Cardiac muscle cell (in vitro differentiated cells and primary cell): ENCODE results near the gene GIMAP1. TPM values are rescaled to one million over a fixed set of nuclear protein-coding genes. Genes with fewer than 3 reads are reported as not detected.

ENCODE experiments used
- DNase-seq, 2 donors: peaks; one replicate each; pipeline versions ENCODE4 v3.0.0 to v3.0.0-alpha.2; 2010 to 2017; ENCODE audit warnings: low read depth in 1 of 2, low spot score in 1 of 2
- H3K27ac ChIP-seq: fragments of 200-600 bp; sonication (generic); 2 replicates; pipeline ENCODE4 v1.5.1; 2016
- H3K27me3 ChIP-seq: fragments of 200-600 bp; sonication (generic); 2 replicates; pipeline ENCODE4 v1.6.0; 2016; ENCODE audit warnings: control low read depth
- H3K36me3 ChIP-seq: fragments of 200-600 bp; sonication (generic); 2 replicates; pipeline ENCODE4 v1.5.1; 2016; ENCODE audit warnings: control low read depth
- H3K4me1 ChIP-seq: fragments of 200-600 bp; sonication (generic); 2 replicates; pipeline ENCODE4 v1.8.1; 2017; ENCODE audit warnings: low read depth, mild to moderate bottlenecking, mixed run types
- H3K4me3 ChIP-seq: fragments of 200-600 bp; sonication (generic); 2 replicates; pipeline ENCODE4 v1.5.1; 2016; ENCODE audit warnings: mild to moderate bottlenecking
- H3K9me3 ChIP-seq: fragments of 200-600 bp; sonication (generic); 2 replicates; pipeline ENCODE4 v1.5.1; 2017; ENCODE audit warnings: low read depth, mild to moderate bottlenecking, control low read depth
- CTCF ChIP-seq: IDR thresholded peaks from 2 replicates; pipeline ENCODE4 v1.5.1; 2012; ENCODE audit warnings: low read depth, mild to moderate bottlenecking, low read length
- polyA plus RNA-seq: library from polyadenylated mRNA; unstranded; fragments of >200 nt; fragmentation: Nextera tagmentation; extraction: Ambion mirVana; gene quantifications from 2 replicates; pipeline ENCODE4 v1.2.1, GENCODE V29; 2016
- total RNA-seq: library from RNA; depleted of rRNA; stranded (reverse); fragments of >200 nt; gene quantifications from 2 replicates; pipeline ENCODE4 v1.2.3, GENCODE V29; 2016

Gene GIMAP1
- total and polyA plus RNA-seq, 2 experiments from 2014 or later, result 0.06 TPM; not detected in 1

GRCh38 chr7:150738591-150739001, 22.2 kb downstream of the GIMAP1 start:
- H3K4me3 ChIP-seq, result no peak overlapping the region
- TF ChIP-seq CTCF, result no peak
- DNase-seq, result no peak
- H3K27me3 ChIP-seq, result peaks cover 35% of the 10 kb centered on the region
- H3K9me3 ChIP-seq, result no peaks in the 10 kb centered on the region
- H3K4me1 ChIP-seq, result peaks cover 5% of the 10 kb centered on the region
- no peak overlapping the region for H3K27ac ChIP-seq
- no peaks in the 10 kb centered on the region for H3K36me3 ChIP-seq

- Histone ChIP-seq H3K4me3 (no peak overlapping the region), H3K9me3 (no peaks in the 10 kb centered on the region), H3K27me3 (peaks cover 35% of the 10 kb centered on the region), H3K36me3 (no peaks in the 10 kb centered on the region), H3K27ac (no peak overlapping the region), H3K4me1 (peaks cover 9% of the 10 kb centered on the region)
- no peak for TF ChIP-seq CTCF
- DNase-seq, result no peak
These were observed 22.6 kb downstream of the GIMAP1 start for GRCh38 chr7:150739033-150739432.

GRCh38 chr7:150740053-150740452, 23.6 kb downstream of the GIMAP1 start:
- Histone ChIP-seq H3K9me3 (no peaks in the 10 kb centered on the region), H3K36me3 (no peaks in the 10 kb centered on the region), H3K4me3 (no peak overlapping the region), H3K4me1 (peaks cover 10% of the 10 kb centered on the region), H3K27me3 (peaks cover 41% of the 10 kb centered on the region), H3K27ac (no peak overlapping the region)
- no peak for TF ChIP-seq CTCF
- DNase-seq, result no peak

GRCh38 chr7:150742286-150742968, 26.0 kb downstream of the GIMAP1 start:
- H3K4me1 ChIP-seq, result peaks cover 10% of the 10 kb centered on the region
- no peak for TF ChIP-seq CTCF
- DNase-seq, result no peak
- no peak overlapping the region for H3K27ac ChIP-seq
- no peaks in the 10 kb centered on the region for H3K9me3 ChIP-seq
- no peak overlapping the region for H3K4me3 ChIP-seq
- no peaks in the 10 kb centered on the region for H3K36me3 ChIP-seq
- peaks cover 41% of the 10 kb centered on the region for H3K27me3 ChIP-seq

- Histone ChIP-seq H3K27ac (no peak overlapping the region), H3K36me3 (no peaks in the 10 kb centered on the region), H3K9me3 (no peaks in the 10 kb centered on the region), H3K4me1 (peaks cover 10% of the 10 kb centered on the region), H3K4me3 (no peak overlapping the region), H3K27me3 (peaks cover 24% of the 10 kb centered on the region)
- no peak for TF ChIP-seq CTCF
- no peak for DNase-seq
These were observed 27.7 kb downstream of the GIMAP1 start for GRCh38 chr7:150744041-150744656.
